Peyer's patch (tissue), 4 donors: ENCODE data around the gene RNF175. TPM values are rescaled to one million over a fixed set of nuclear protein-coding genes. Genes with fewer than 3 reads are reported as not detected.

Experiments used
- DNase-seq, 3 donors: peaks; one replicate each; pipeline ENCODE4 v3.0.0-alpha.2; 2017 to 2019
- H3K27ac ChIP-seq, 4 donors: fragments of 200-600 bp; sonication (generic); one replicate each; pipeline ENCODE4 v1.5.1; 2016 to 2019
- H3K27me3 ChIP-seq, 2 donors: fragments of 200-600 bp; sonication (generic); one replicate each; pipeline ENCODE4 v1.5.1; 2019
- H3K36me3 ChIP-seq, 3 donors: fragments of 200-600 bp; sonication (generic); one replicate each; pipeline ENCODE4 v1.5.1; 2016 to 2019
- H3K4me1 ChIP-seq, 4 donors: fragments of 200-600 bp; sonication (generic); one replicate each; pipeline ENCODE4 v1.5.1; 2016 to 2019
- H3K4me3 ChIP-seq, 4 donors: fragments of 200-600 bp; sonication (generic); 1 replicate in 3 of 4; 2 replicates in 1 of 4; pipeline ENCODE4 v1.5.1; 2016 to 2019; ENCODE audit warnings: mild to moderate bottlenecking in 1 of 4
- H3K9me3 ChIP-seq, 4 donors: fragments of 200-600 bp; sonication (generic); one replicate each; pipeline ENCODE4 v1.5.1; 2016 to 2019; ENCODE audit warnings: mild to moderate bottlenecking in 1 of 4
- POLR2A ChIP-seq, 2 donors: fragments of 450-650 bp; IDR thresholded peaks; one replicate each; pipeline ENCODE4 v1.5.1; 2017; ENCODE audit warnings: antibody characterized with exemption in 2 of 2, mild to moderate bottlenecking in 2 of 2, moderate library complexity in 2 of 2
- total RNA-seq, 4 donors: library from RNA; depleted of rRNA; stranded (reverse); fragments of >200 nt; gene quantifications; one replicate each; pipeline ENCODE4 v1.1.0, GENCODE V29; 2016
- TF ChIP-seq, protein P1 (sequence below), 6 experiments: fragments of 450-650 bp in 4 of 6; fragments of 200-600 bp in 2 of 6; sonication (generic) in 1 of 6; IDR thresholded peaks; one replicate each; pipeline ENCODE4 v1.5.1; 2017 to 2019; ENCODE audit warnings: antibody characterized with exemption in 6 of 6, mild to moderate bottlenecking in 3 of 6, moderate library complexity in 1 of 6

RNF175 gene
- total RNA-seq, 4 donors from 2014 or later = not detected

DNA sequence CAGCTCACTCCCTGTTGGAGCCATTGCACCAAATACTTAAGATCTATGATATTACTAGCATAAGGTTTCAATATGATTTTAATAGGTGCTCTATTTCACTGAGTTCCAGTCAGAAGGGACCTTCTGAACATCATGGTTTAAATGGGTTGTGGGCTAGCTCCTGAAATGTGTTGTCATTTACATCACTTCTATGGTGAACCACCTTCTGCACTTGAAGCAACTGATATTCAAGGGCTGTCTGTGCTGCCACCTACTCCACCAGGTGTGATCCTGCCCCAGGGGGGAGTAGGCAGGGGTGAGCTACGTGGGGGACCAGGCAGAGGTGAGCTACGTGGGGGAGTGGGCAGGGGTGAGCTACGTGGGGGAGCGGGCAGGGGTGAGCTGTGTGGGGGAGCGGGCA is 35.2 kb downstream of the RNF175 start:
- TF ChIP-seq POLR2A (IDR thresholded peaks at IDR 0.05) = no peak
- TF ChIP-seq, protein P1, sequence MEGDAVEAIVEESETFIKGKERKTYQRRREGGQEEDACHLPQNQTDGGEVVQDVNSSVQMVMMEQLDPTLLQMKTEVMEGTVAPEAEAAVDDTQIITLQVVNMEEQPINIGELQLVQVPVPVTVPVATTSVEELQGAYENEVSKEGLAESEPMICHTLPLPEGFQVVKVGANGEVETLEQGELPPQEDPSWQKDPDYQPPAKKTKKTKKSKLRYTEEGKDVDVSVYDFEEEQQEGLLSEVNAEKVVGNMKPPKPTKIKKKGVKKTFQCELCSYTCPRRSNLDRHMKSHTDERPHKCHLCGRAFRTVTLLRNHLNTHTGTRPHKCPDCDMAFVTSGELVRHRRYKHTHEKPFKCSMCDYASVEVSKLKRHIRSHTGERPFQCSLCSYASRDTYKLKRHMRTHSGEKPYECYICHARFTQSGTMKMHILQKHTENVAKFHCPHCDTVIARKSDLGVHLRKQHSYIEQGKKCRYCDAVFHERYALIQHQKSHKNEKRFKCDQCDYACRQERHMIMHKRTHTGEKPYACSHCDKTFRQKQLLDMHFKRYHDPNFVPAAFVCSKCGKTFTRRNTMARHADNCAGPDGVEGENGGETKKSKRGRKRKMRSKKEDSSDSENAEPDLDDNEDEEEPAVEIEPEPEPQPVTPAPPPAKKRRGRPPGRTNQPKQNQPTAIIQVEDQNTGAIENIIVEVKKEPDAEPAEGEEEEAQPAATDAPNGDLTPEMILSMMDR (IDR thresholded peaks at IDR 0.05) = no peak
- Histone ChIP-seq H3K27me3 (no peaks in the 10 kb centered on the region), H3K36me3 (no peaks in the 10 kb centered on the region), H3K4me3 (no peak overlapping the region), H3K9me3 (no peaks in the 10 kb centered on the region), H3K27ac (no peak overlapping the region), H3K4me1 (no peaks in the 10 kb centered on the region)
- DNase-seq = no peak

DNA sequence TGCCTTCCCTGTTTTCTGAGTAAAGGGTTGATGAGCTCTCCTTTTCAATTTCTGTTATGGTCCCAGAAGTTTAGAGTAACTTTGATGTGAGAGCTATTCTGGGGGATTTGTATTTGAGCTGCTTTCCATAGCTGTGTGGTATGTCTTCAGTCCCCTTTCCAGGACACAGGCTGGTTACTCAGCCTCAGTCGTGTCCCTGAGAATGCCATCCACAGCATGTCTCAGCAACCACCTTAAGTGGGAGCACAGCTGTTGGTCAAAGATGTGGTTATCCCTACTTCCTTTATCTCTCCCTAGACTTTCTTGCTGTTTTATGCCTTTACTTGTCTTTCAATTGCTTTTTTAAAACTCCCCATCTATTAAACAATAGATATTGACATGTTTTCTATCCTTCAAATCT is 37.8 kb downstream of the RNF175 start:
- H3K27ac ChIP-seq = no peak overlapping the region
- H3K9me3 ChIP-seq = no peaks in the 10 kb centered on the region
- TF ChIP-seq, protein P1 (IDR thresholded peaks at IDR 0.05) = no peak
- no peak for TF ChIP-seq POLR2A (IDR thresholded peaks at IDR 0.05)

DNA sequence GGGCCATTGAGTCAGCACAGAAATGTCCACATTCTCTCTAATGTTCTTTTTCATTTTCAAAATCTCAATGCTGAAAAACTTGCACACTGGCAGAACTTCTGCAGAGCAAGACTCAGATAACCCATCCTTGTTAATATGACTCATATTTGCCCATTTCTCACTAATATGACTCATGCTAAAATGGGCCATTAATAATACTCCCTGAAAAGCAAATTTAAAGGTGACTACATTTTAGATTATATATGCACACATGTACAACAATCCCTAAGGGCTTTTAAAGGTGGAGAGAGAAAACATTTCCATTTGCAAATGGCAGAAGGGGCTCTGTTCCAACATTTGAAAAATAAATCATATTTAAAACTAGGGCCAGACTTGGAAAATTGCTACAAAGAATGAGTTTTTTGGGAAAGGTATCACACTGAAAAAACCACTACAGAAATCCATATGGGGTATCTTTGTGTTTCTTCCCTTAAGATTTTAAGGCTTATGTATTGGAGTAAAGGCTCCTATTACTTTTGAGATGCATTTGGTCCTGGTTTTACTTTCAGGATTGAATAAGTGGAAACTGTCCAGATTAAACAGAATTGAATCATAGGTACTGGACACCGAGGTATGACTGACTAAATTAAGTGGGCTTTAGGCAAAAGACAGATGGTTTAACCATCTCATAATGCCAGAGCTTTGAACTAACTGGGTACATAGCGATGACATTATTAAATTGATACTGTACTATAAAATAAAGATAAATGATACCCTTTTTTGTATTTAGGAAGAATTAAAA is 45.8 kb downstream of the RNF175 start:
- DNase-seq = no peak
- H3K4me3 ChIP-seq = no peak overlapping the region
- no peak overlapping the region for H3K27ac ChIP-seq
- TF ChIP-seq, protein P1 (IDR thresholded peaks at IDR 0.05) = no peak
- no peak for TF ChIP-seq POLR2A (IDR thresholded peaks at IDR 0.05)
- no peaks in the 10 kb centered on the region for H3K9me3 ChIP-seq
- no peaks in the 10 kb centered on the region for H3K36me3 ChIP-seq
- no peaks in the 10 kb centered on the region for H3K4me1 ChIP-seq
- no peaks in the 10 kb centered on the region for H3K27me3 ChIP-seq

More for the DNA sequence above, 37.8 kb downstream of the RNF175 start:
- H3K36me3 ChIP-seq = no peaks in the 10 kb centered on the region
- H3K27me3 ChIP-seq = no peaks in the 10 kb centered on the region
- no peak overlapping the region for H3K4me3 ChIP-seq
- DNase-seq = no peak
- no peaks in the 10 kb centered on the region for H3K4me1 ChIP-seq

DNA sequence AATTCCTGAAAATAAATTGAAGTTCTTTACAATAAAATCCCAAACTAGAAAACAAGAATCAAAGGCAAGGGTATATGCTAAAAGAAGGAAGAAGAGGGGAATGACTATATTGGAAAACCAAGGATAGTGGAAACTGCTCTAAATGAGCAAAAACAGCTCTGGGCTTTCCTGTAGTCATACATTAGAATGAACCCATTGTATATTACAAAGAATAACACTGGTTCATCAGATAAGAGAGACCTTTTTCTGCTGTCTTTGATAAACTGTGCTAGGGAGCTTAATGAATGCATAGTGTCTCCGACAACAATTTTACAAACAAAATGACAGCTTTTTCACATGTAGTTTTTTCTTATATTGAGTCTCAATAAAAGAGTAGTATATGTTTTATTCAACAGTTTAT is 49.1 kb downstream of the RNF175 start:
- TF ChIP-seq POLR2A (IDR thresholded peaks at IDR 0.05) = no peak
- H3K4me3 ChIP-seq = no peak overlapping the region
- H3K27me3 ChIP-seq = no peaks in the 10 kb centered on the region
- H3K4me1 ChIP-seq = no peaks in the 10 kb centered on the region
- H3K27ac ChIP-seq = no peak overlapping the region
- H3K36me3 ChIP-seq = no peaks in the 10 kb centered on the region
- no peaks in the 10 kb centered on the region for H3K9me3 ChIP-seq
- no peak for DNase-seq

DNA sequence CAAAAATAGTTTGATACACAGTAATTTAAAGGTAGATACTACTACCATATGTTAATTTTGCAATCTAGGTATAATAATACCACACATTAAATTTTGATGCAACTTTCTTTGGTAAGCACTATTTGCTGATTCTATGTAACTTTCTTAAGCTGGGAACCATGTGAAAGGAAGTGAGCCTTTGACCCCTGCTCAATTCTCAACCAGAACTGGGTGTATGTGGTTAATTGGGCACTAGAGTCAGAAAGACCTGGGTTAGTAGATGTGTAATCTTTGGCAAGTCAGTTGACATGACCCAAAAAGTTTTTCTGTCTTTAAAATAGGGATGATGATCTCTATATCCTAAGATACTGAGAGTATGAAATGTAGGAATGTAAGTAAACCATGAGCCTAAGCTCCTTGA is 53.3 kb downstream of the RNF175 start:
- H3K27me3 ChIP-seq = no peaks in the 10 kb centered on the region
- no peaks in the 10 kb centered on the region for H3K36me3 ChIP-seq
- TF ChIP-seq POLR2A (IDR thresholded peaks at IDR 0.05) = no peak
- TF ChIP-seq, protein P1 (IDR thresholded peaks at IDR 0.05) = no peak

DNA sequence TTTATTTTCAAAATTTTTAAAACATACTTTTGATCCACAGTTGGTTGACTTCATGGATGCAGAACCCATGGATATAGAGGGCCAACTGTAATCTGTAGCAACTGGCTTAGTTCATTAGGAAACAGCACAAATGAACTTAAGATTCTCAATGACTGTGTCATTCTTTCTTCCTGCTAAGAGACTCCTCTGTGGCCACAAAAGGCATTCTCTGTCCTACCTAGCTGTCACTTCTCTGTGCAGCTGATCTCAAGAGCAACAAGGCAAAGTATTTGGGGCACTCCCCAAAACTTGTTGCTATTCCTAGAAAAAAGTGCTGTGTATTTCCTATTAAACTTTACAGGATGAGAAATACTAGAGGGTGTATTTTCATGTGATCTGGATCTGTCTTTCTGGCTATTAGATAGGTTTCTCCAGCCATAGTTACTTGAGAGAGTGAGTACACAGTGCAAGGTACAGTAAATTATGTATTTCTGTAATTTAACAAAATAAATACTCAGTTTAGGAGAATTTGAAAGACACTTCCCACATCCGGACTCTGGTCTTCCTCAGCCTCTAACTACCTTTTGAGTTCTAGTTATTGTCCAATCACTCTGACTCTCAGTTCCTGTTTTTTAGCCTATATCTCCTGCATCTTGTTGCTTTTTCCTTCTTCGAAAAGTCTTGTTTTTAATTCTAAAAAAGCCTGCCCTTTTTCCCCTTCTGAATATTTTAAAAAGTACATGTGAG is 53.9 kb downstream of the RNF175 start:
- no peak for TF ChIP-seq POLR2A (IDR thresholded peaks at IDR 0.05)
- TF ChIP-seq, protein P1 (IDR thresholded peaks at IDR 0.05) = no peak
- Histone ChIP-seq H3K27me3 (no peaks in the 10 kb centered on the region), H3K36me3 (no peaks in the 10 kb centered on the region), H3K4me1 (no peaks in the 10 kb centered on the region), H3K9me3 (no peaks in the 10 kb centered on the region), H3K27ac (no peak overlapping the region), H3K4me3 (no peak overlapping the region)
- no peak for DNase-seq

More for the DNA sequence above, 53.3 kb downstream of the RNF175 start:
- H3K9me3 ChIP-seq = no peaks in the 10 kb centered on the region
- no peak overlapping the region for H3K4me3 ChIP-seq
- no peaks in the 10 kb centered on the region for H3K4me1 ChIP-seq
- no peak for DNase-seq
- no peak overlapping the region for H3K27ac ChIP-seq
